HepG2 (cell line): ENCODE data around the gene USP20. TPM values are rescaled to one million over a fixed set of nuclear protein-coding genes. Genes with fewer than 3 reads are reported as not detected.

Source experiments
- ADNP ChIP-seq: sonication (generic); formaldehyde crosslinking; IDR thresholded peaks from 2 replicates; pipeline ENCODE4 v1.4.0; 2020; ENCODE audit warnings: missing genetic modification reagents
- ATF7-NPFF ChIP-seq: sonication (generic); formaldehyde crosslinking; IDR thresholded peaks from 2 replicates; pipeline ENCODE4 v1.8.1; 2023; ENCODE audit warnings: mild to moderate bottlenecking, low read depth, missing genetic modification reagents, moderate library complexity
- CREM ChIP-seq, 2 experiments: sonication (generic) in 1 of 2; formaldehyde crosslinking in 1 of 2; IDR thresholded peaks; 2 replicates each; pipeline versions ENCODE4 v1.4.0 to v1.6.1; 2016 to 2020; ENCODE audit warnings: antibody characterized with exemption in 1 of 2, mild to moderate bottlenecking in 1 of 2, missing genetic modification reagents in 1 of 2
- E2F5 ChIP-seq: sonication (generic); formaldehyde crosslinking; conservative IDR thresholded peaks from 2 replicates; pipeline ENCODE4 v1.4.0; 2020; ENCODE audit warnings: missing genetic modification reagents
- FOXO4 ChIP-seq: sonication (generic); formaldehyde crosslinking; conservative IDR thresholded peaks from 2 replicates; pipeline ENCODE4 v1.8.1; 2023; ENCODE audit warnings: missing genetic modification reagents
- HINFP ChIP-seq: sonication (generic); formaldehyde crosslinking; IDR thresholded peaks from 2 replicates; pipeline ENCODE4 v1.4.0; 2020; ENCODE audit warnings: low read depth, mild to moderate bottlenecking, missing genetic modification reagents
- HOXA3 ChIP-seq: sonication (generic); formaldehyde crosslinking; IDR thresholded peaks from 2 replicates; pipeline ENCODE4 v1.5.0; 2020; ENCODE audit warnings: missing genetic modification reagents
- MXI1 ChIP-seq: IDR thresholded peaks from 3 replicates; pipeline ENCODE4 v1.6.1; 2012; ENCODE audit warnings: low read depth, low read length, inconsistent platforms, borderline replicate concordance
- NR2F2 ChIP-seq: IDR thresholded peaks from 2 replicates; pipeline ENCODE4 v1.6.1; 2012; ENCODE audit warnings: low read depth, inconsistent platforms, borderline replicate concordance
- SUZ12 ChIP-seq: fragments of 150-350 bp; IDR thresholded peaks from 2 replicates; pipeline ENCODE4 v1.6.1; 2014; ENCODE audit warnings: low read depth, low read length
- ZKSCAN5 ChIP-seq: sonication (generic); formaldehyde crosslinking; IDR thresholded peaks from 2 replicates; pipeline ENCODE4 v1.5.1; 2020; ENCODE audit warnings: mild to moderate bottlenecking, missing genetic modification reagents
- ZMYM2 ChIP-seq: sonication (generic); formaldehyde crosslinking; IDR thresholded peaks from 2 replicates; pipeline ENCODE4 v1.8.0; 2022; ENCODE audit warnings: mild to moderate bottlenecking, missing genetic modification reagents
- ZNF24 ChIP-seq: fragments of 450-650 bp; IDR thresholded peaks from 2 replicates; pipeline ENCODE4 v1.6.1; 2017; ENCODE audit warnings: antibody characterized with exemption, mild to moderate bottlenecking
- ZNF280B ChIP-seq: sonication (generic); formaldehyde crosslinking; IDR thresholded peaks from 2 replicates; pipeline ENCODE4 v1.5.0; 2020; ENCODE audit warnings: missing genetic modification reagents, mild to moderate bottlenecking, borderline replicate concordance
- ZNF530 ChIP-seq: sonication (generic); formaldehyde crosslinking; IDR thresholded peaks from 2 replicates; pipeline ENCODE4 v1.5.0; 2020; ENCODE audit warnings: low read depth, mild to moderate bottlenecking, missing genetic modification reagents
- ZNF615 ChIP-seq: sonication (generic); formaldehyde crosslinking; IDR thresholded peaks from 2 replicates; pipeline ENCODE4 v1.5.0; 2020; ENCODE audit warnings: mild to moderate bottlenecking, missing genetic modification reagents, borderline replicate concordance
- polyA plus RNA-seq, 8 experiments: library from polyadenylated mRNA; depleted of rRNA in 3 of 8; stranded (reverse) in 7 of 8; unstranded in 1 of 8; fragments of >200 nt; fragmentation: Illumina TruSeq in 4 of 8; extraction: Trizol in 4 of 8; gene quantifications; 2 replicates each; pipeline versions ENCODE4 v1.2.1 to v1.2.3, GENCODE V29; 2011 to 2016; ENCODE audit warnings: low read depth in 4 of 8, missing spikeins in 1 of 8, mixed read lengths in 1 of 8; ENCODE audit not compliant: insufficient read depth in 1 of 8
- total RNA-seq, 5 experiments: library from RNA; depleted of rRNA; stranded (reverse); fragments of >200 nt; fragmentation: Illumina TruSeq; extraction: Trizol; gene quantifications; 2 replicates each; pipeline ENCODE4 v1.2.3, GENCODE V29; 2016; ENCODE audit warnings: low read depth in 1 of 5
- TF ChIP-seq, protein P1 (sequence below): sonication (generic); formaldehyde crosslinking; IDR thresholded peaks from 2 replicates; pipeline ENCODE4 v1.4.0; 2020; ENCODE audit warnings: missing genetic modification reagents
- TF ChIP-seq, protein P2 (sequence below): sonication (generic); formaldehyde crosslinking; IDR thresholded peaks from 2 replicates; pipeline ENCODE4 v1.5.0; 2020; ENCODE audit warnings: mild to moderate bottlenecking, missing genetic modification reagents, moderate library complexity

USP20 gene
- total and polyA plus RNA-seq, 2 of the 13 experiments (the other 11 are each of a cell fraction or from before 2014, with no cell fraction given) = 4.4 to 5.9 TPM

DNA sequence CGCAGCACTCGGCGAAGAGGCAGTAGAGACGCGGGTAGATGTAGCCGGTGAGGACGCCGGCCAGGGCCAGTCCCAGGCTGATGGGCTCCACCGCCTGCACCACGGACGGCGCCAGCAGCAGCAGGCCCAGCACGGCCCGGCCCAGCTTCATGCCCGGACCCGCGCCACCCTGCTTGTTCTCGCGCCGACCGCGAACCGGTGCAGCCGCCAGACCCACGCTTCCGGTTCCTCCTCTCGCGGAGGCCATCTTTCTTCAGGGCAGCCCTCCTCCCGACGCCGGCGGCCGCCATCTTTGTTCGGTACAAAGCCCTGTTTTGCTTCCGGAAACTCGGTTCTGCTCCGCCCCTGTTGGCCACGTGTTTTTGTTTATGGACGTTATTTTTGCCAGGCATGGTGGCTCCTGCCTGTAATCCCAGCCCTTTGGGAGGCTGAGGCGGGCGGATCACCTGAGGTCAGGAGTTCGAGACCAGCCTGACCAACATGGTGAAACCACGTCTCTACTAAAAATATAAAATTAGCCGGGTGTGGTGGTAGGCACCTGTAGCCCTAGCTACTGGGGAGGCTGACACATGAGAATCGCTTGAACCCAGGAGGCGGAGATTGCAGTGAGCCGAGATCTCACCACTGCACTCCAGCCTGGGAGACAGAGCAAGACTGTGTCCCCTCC, 11.2 kb upstream of the USP20 start, which contains the start of gene TOR1A (continued):
- peak; percentile 97; the same call in 2 of the 3 replicates for TF ChIP-seq MXI1
- peak; percentile 68; the same call in 1 of the 2 replicates for TF ChIP-seq ATF7-NPFF (CRISPR knock-in tag)
- peak; percentile 94 for TF ChIP-seq ADNP (CRISPR knock-in tag)
- TF ChIP-seq ZNF24 = no peak
- TF ChIP-seq ZNF615 (CRISPR knock-in tag) = no peak; the same call in 1 of the 2 replicates
- peak; percentile 85 for TF ChIP-seq CREM (IDR thresholded peaks at IDR 0.05)
- no peak for TF ChIP-seq CREM (CRISPR knock-in tag; IDR thresholded peaks at IDR 0.05)
- peak; percentile 68; the same call in 1 of the 2 replicates for TF ChIP-seq E2F5
- TF ChIP-seq NR2F2 = no peak
- no peak for TF ChIP-seq ZNF530
- no peak for TF ChIP-seq ZKSCAN5
- TF ChIP-seq HOXA3 (CRISPR knock-in tag) = peak; percentile 100
- peak; percentile 80 for TF ChIP-seq HINFP
- TF ChIP-seq, protein P1, sequence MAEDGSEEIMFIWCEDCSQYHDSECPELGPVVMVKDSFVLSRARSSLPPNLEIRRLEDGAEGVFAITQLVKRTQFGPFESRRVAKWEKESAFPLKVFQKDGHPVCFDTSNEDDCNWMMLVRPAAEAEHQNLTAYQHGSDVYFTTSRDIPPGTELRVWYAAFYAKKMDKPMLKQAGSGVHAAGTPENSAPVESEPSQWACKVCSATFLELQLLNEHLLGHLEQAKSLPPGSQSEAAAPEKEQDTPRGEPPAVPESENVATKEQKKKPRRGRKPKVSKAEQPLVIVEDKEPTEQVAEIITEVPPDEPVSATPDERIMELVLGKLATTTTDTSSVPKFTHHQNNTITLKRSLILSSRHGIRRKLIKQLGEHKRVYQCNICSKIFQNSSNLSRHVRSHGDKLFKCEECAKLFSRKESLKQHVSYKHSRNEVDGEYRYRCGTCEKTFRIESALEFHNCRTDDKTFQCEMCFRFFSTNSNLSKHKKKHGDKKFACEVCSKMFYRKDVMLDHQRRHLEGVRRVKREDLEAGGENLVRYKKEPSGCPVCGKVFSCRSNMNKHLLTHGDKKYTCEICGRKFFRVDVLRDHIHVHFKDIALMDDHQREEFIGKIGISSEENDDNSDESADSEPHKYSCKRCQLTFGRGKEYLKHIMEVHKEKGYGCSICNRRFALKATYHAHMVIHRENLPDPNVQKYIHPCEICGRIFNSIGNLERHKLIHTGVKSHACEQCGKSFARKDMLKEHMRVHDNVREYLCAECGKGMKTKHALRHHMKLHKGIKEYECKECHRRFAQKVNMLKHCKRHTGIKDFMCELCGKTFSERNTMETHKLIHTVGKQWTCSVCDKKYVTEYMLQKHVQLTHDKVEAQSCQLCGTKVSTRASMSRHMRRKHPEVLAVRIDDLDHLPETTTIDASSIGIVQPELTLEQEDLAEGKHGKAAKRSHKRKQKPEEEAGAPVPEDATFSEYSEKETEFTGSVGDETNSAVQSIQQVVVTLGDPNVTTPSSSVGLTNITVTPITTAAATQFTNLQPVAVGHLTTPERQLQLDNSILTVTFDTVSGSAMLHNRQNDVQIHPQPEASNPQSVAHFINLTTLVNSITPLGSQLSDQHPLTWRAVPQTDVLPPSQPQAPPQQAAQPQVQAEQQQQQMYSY = no peak
- peak; percentile 98 for TF ChIP-seq ZMYM2 (CRISPR knock-in tag)
- TF ChIP-seq SUZ12 = no peak
- TF ChIP-seq, protein P2, sequence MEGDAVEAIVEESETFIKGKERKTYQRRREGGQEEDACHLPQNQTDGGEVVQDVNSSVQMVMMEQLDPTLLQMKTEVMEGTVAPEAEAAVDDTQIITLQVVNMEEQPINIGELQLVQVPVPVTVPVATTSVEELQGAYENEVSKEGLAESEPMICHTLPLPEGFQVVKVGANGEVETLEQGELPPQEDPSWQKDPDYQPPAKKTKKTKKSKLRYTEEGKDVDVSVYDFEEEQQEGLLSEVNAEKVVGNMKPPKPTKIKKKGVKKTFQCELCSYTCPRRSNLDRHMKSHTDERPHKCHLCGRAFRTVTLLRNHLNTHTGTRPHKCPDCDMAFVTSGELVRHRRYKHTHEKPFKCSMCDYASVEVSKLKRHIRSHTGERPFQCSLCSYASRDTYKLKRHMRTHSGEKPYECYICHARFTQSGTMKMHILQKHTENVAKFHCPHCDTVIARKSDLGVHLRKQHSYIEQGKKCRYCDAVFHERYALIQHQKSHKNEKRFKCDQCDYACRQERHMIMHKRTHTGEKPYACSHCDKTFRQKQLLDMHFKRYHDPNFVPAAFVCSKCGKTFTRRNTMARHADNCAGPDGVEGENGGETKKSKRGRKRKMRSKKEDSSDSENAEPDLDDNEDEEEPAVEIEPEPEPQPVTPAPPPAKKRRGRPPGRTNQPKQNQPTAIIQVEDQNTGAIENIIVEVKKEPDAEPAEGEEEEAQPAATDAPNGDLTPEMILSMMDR = 0 out of 2 replicates have a peak, but pooled peaks have one; percentile 2
- no peak for TF ChIP-seq FOXO4 (CRISPR knock-in tag)
- peak; percentile 76 for TF ChIP-seq ZNF280B (CRISPR knock-in tag)
